GM18519 (cell line): ENCODE results near the gene NUDT8.
"Not testable (repeated sequence)": the region's sequence is repeated elsewhere in the genome, so short reads cannot be mapped to it uniquely, and the experiment has no call there.

Source experiments
- ATAC-seq: cut with Tn5 transposase; IDR thresholded peaks from one replicate; pipeline ENCODE4 v1.9.1; 2021; ENCODE audit warnings: mild to moderate bottlenecking, moderate library complexity; ENCODE audit not compliant: unreplicated experiment, low FRiP score

Gene NUDT8

GRCh38 chr11:67613960-67614715 is 15.6 kb downstream of the NUDT8 start:
- no peak for ATAC-seq

- no peak for ATAC-seq
Measured at GRCh38 chr11:67613313-67613959, 16.3 kb downstream of the NUDT8 start.

GRCh38 chr11:67612751-67613150 is 17.0 kb downstream of the NUDT8 start:
- ATAC-seq: no peak

- ATAC-seq: no peak
Measured at GRCh38 chr11:67611704-67612587, 17.8 kb downstream of the NUDT8 start.

DNA sequence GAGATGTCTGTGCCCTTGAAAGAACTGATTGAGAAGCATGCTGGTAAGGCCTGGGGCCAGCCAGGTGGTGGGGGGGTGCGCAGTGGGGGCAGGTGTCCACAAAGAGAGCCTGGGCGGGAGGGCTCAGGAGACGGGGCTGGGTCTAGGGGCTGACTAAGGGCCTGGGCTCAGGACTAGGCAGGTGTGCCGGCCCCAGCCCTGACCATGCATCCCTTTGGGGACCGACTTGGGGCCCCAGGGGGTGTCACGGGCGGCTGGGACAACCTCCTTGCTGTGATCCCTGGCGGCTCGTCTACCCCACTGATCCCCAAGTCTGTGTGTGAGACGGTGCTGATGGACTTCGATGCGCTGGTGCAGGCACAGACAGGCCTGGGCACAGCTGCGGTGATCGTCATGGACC is 18.6 kb downstream of the NUDT8 start:
- no peak for ATAC-seq

DNA sequence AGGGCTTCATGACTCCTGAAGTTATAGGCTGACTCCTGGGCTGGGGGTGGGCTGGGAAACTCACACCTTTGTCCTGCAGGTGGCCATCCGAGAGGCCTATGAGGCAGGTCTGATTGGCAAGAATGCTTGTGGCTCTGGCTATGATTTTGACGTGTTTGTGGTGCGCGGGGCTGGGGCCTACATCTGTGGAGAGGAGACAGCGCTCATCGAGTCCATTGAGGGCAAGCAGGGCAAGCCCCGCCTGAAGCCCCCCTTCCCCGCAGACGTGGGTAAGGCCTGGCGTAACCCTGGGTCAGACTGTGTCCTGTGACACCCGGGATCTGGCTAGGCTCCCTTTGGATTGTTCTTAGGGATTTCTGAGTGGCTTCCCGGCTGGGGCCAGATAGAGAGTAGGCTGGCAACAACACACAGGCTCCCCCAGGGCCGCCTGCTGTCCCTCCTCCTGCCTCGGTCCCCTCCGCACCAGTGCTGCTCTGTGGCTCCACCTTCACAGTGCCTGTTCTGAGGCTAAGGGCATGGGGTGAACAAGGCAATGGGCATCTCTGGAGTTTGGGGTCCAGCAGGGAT is 19.4 kb downstream of the NUDT8 start:
- no peak for ATAC-seq

DNA sequence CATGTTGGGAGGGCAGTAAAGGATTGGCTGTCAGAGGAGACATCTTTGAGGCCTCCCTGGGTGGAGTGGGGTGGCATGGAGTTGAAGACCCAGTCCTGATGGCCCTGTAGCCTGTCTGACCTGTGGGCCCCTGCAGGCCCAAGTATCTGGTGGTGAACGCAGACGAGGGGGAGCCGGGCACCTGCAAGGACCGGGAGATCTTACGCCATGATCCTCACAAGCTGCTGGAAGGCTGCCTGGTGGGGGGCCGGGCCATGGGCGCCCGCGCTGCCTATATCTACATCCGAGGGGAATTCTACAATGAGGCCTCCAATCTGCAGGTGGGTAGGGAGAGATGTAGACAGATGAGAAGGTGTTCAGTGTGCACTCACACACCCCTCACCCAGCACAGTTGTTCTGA is 20.4 kb downstream of the NUDT8 start:
- ATAC-seq: no peak

GRCh38 chr11:67608486-67608885 is 21.3 kb downstream of the NUDT8 start:
- no peak for ATAC-seq

DNA sequence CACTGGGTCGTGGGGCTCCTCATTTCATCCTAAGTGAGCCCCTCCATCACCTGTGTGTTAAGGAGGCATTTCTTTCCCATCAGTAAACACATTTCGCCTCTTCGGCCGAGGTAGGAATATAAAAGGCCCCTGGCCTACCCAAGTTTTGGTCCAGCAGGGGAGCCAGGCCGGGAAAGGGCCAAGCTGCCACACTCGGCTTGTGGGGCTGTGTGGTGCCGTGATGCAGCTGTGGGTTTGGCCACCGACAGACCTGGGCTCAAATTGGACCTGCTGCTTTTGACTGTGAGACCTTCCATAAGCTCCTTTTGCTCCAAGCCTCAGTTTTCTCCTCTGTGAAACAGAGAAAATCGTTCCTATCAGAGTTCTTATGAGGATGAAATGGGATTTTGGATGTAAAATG is 22.2 kb downstream of the NUDT8 start:
- ATAC-seq: no peak

DNA sequence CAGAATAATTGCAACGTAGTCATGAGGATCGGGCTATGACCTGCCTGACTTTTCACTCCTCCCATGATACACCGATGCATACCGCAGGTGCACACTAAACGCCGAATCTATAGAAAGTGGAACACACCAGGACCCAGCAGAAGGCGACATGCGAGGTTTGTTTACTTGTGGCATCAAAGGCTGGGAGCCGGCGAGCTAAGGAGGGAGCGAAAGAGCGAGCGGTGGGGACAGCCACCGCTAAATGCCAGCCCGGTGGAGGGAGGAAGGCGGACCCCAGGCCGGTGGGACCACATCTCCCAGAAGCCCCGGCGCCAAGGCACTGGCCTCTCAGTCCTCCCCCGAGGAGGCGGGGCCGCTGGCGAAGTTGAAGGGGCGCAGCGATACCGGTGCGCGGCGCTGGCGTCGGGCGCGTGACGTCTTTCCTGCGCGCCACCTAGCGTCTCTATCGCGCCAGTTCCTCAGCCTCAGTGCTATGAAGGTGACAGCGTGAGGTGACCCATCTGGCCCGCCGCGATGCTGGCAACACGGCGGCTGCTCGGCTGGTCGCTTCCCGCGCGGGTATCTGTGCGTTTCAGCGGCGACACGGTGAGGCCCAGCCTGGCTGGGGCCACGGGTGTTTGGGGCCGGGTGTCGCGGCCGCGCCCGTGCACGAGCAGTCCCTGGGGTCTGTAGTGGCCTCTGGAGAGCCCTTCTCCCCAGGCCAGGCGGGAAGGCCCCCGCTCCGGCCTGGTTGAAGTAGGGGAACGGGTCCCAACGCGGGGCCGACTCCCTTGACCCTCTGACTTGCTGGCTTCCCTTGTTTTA is 23.0 kb downstream of the NUDT8 start, which contains the start of gene NDUFV1:
Gene NDUFV1, plus strand, starts transcription at position 445 of the 804 bp plus-strand sequence. Its CDS starts 69 bp downstream, at position 514.
- ATAC-seq: peak; percentile 62

- ATAC-seq: no peak
Measured at GRCh38 chr11:67606093-67606491, 23.6 kb downstream of the NUDT8 start.

DNA sequence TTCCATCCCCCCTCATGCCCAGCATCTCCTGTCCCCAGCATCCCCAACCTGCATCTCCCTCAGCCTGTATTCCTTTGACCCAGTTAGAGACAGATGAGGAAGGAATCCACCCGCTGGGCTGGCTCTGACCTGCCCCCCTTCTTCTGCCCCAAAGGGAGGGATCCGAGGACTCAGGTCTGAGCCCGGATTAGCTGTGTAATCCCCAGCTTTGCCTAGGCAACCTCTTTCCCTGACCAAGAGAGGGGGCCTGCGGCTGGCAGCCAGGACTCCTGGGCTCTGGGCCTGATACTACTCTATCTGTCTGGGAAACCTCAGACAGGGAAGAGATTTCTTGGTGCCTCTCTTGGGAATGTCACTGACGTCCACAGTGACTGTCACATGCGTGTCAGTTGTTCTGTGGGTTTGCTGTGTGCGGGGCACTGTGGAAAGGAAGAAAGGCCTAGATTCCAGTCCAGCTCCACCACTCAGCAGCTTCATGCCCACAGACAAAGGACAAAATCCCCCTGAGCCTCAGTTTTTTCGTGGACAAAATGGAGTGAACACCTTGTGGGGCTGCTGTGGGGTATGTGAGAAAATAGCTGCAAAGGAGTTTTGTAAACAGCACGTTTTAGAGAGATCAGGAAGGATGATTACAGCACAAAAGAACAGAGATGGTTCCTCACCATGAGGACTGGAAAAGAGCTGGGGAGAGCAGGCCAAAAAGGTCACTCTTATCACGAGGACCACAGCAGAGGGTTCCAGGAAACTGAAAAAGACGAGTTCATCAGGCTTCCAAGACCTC is 24.3 kb downstream of the NUDT8 start:
- ATAC-seq: no peak

- ATAC-seq: no peak
Measured at GRCh38 chr11:67604815-67605214, 24.9 kb downstream of the NUDT8 start.

GRCh38 chr11:67604119-67604518 is 25.6 kb downstream of the NUDT8 start:
- not testable (repeated sequence) for ATAC-seq

GRCh38 chr11:67601098-67601497 is 28.6 kb downstream of the NUDT8 start:
- no peak for ATAC-seq

DNA sequence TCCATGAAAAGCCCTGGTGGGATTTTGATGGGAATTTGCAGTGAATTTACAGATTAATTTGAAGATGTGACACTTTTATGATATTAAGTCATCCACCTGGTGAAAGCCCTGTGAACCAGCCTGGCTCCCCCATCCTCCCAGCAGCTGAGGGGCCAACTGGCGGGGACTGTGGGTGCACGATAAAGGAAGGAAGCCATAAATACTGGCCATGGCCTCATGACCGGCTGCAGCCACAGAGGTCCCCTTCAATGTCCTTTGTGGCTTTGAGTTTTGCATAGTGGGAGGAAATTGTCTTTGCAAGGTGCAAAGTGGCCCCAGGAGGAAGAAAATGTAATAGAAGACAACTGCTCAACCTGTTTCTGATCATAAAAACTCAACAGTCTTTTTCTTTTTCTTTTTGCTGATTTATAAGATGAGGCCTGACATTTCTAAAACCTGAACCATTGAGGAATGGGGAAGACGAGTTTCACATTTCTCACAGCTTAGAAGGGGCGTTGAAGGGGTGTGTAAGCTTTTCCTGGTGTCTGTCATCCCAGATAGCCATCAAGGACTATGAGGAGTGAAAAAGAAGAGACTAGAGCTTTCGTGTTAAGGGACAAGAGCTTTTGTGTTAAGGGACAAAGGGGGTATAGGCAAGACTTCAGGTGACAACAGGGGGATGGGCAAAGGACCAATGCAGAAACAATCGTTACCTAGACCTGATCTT is 29.3 kb downstream of the NUDT8 start:
- no peak for ATAC-seq

GRCh38 chr11:67599149-67599548 is 30.6 kb downstream of the NUDT8 start:
- no peak for ATAC-seq

DNA sequence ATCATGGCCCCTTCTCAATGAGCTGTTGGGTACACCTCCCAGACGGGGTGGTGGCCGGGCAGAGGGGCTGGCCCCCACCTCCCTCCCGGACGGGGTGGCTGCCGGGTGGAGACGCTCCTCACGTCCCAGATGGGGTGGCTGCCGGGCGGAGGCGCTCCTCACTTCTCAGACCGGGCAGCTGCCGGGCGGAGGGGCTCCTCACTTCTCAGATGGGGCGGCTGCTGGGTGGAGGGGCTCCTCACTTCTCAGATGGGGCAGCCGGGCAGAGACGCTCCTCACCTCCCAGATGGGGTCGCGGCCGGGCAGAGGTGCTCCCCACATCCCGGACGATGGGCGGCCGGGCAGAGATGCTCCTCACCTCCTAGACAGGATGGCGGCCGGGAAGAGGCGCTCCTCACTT is 31.8 kb downstream of the NUDT8 start:
- not testable (repeated sequence) for ATAC-seq

GRCh38 chr11:67597458-67597857 is 32.3 kb downstream of the NUDT8 start:
- ATAC-seq: not testable (repeated sequence)
